ENCODE results near the gene TMEM40.

The TMEM40 gene

GRCh38 chr3:12775226-12775625 lies 16.2 kb upstream of the TMEM40 start:
- H3K4me3 ChIP-seq (ENCODE audit: low read length) = no peak overlapping the region
- H3K9ac ChIP-seq (ENCODE audit: low read length) = no peak overlapping the region
- no peak overlapping the region for H3K27ac ChIP-seq (ENCODE audit: low read length)
- H3K9me3 ChIP-seq (ENCODE audit: insufficient read depth, low read length) = no peaks in the 10 kb centered on the region
- no peak for TF ChIP-seq CTCF (IDR thresholded peaks at IDR 0.05; ENCODE audit: low read depth, low read length)
- TF ChIP-seq EZH2phosphoT487 (IDR thresholded peaks at IDR 0.05; ENCODE audit: low read depth) = no peak
- no peaks in the 10 kb centered on the region for H4K20me1 ChIP-seq (ENCODE audit: insufficient read depth, low read length)
- peaks cover 34% of the 10 kb centered on the region for H3K27me3 ChIP-seq (ENCODE audit: low read depth, low read length)
- H3K4me2 ChIP-seq (ENCODE audit: low read length) = no peak overlapping the region
- no peaks in the 10 kb centered on the region for H3K36me3 ChIP-seq (replicated peaks; ENCODE audit: low read depth, low read length)
- no peak overlapping the region for H2AFZ ChIP-seq (ENCODE audit: low read depth, low read length)
- peaks cover 10% of the 10 kb centered on the region for H3K4me1 ChIP-seq (ENCODE audit: low read length)
- H3K79me2 ChIP-seq (ENCODE audit: low read length) = no peaks in the 10 kb centered on the region

GRCh38 chr3:12774619-12775018 lies 15.6 kb upstream of the TMEM40 start:
- H3K4me2 ChIP-seq (ENCODE audit: low read length) = no peak overlapping the region

GRCh38 chr3:12773710-12774086 lies 14.6 kb upstream of the TMEM40 start:
- Histone ChIP-seq H3K27ac (ENCODE audit: low read length) (no peak overlapping the region), H3K4me3 (ENCODE audit: low read length) (no peak overlapping the region), H3K36me3 (replicated peaks; ENCODE audit: low read depth, low read length) (no peaks in the 10 kb centered on the region), H3K27me3 (ENCODE audit: low read depth, low read length) (peaks cover 31% of the 10 kb centered on the region), H3K9ac (ENCODE audit: low read length) (no peak overlapping the region), H3K4me1 (ENCODE audit: low read length) (peaks cover 10% of the 10 kb centered on the region), H2AFZ (ENCODE audit: low read depth, low read length) (no peak overlapping the region), H4K20me1 (ENCODE audit: insufficient read depth, low read length) (no peaks in the 10 kb centered on the region), H3K9me3 (ENCODE audit: insufficient read depth, low read length) (no peaks in the 10 kb centered on the region), H3K4me2 (ENCODE audit: low read length) (no peak overlapping the region), H3K79me2 (ENCODE audit: low read length) (no peaks in the 10 kb centered on the region)
- no peak for TF ChIP-seq CTCF (IDR thresholded peaks at IDR 0.05; ENCODE audit: low read depth, low read length)
- no peak for TF ChIP-seq EZH2phosphoT487 (IDR thresholded peaks at IDR 0.05; ENCODE audit: low read depth)

More at GRCh38 chr3:12774619-12775018, 15.6 kb upstream of the TMEM40 start:
- H3K9me3 ChIP-seq (ENCODE audit: insufficient read depth, low read length) = no peaks in the 10 kb centered on the region
- no peak overlapping the region for H3K9ac ChIP-seq (ENCODE audit: low read length)
- no peak overlapping the region for H3K27ac ChIP-seq (ENCODE audit: low read length)
- H4K20me1 ChIP-seq (ENCODE audit: insufficient read depth, low read length) = no peaks in the 10 kb centered on the region
- H2AFZ ChIP-seq (ENCODE audit: low read depth, low read length) = no peak overlapping the region
- H3K36me3 ChIP-seq (replicated peaks; ENCODE audit: low read depth, low read length) = no peaks in the 10 kb centered on the region
- TF ChIP-seq CTCF (IDR thresholded peaks at IDR 0.05; ENCODE audit: low read depth, low read length) (no peak), EZH2phosphoT487 (IDR thresholded peaks at IDR 0.05; ENCODE audit: low read depth) (no peak)
- H3K27me3 ChIP-seq (ENCODE audit: low read depth, low read length) = peaks cover 31% of the 10 kb centered on the region
- H3K79me2 ChIP-seq (ENCODE audit: low read length) = no peaks in the 10 kb centered on the region
- peaks cover 10% of the 10 kb centered on the region for H3K4me1 ChIP-seq (ENCODE audit: low read length)
- H3K4me3 ChIP-seq (ENCODE audit: low read length) = no peak overlapping the region

GRCh38 chr3:12773030-12773709 lies 14.1 kb upstream of the TMEM40 start:
- Histone ChIP-seq H3K9ac (ENCODE audit: low read length) (no peak overlapping the region), H3K4me3 (ENCODE audit: low read length) (no peak overlapping the region), H3K4me2 (ENCODE audit: low read length) (no peak overlapping the region), H3K36me3 (replicated peaks; ENCODE audit: low read depth, low read length) (no peaks in the 10 kb centered on the region), H3K9me3 (ENCODE audit: insufficient read depth, low read length) (no peaks in the 10 kb centered on the region), H3K27me3 (ENCODE audit: low read depth, low read length) (peaks cover 31% of the 10 kb centered on the region), H3K4me1 (ENCODE audit: low read length) (peaks cover 10% of the 10 kb centered on the region), H4K20me1 (ENCODE audit: insufficient read depth, low read length) (no peaks in the 10 kb centered on the region), H2AFZ (ENCODE audit: low read depth, low read length) (no peak overlapping the region), H3K27ac (ENCODE audit: low read length) (no peak overlapping the region), H3K79me2 (ENCODE audit: low read length) (no peaks in the 10 kb centered on the region)
- TF ChIP-seq CTCF (IDR thresholded peaks at IDR 0.05; ENCODE audit: low read depth, low read length) (no peak), EZH2phosphoT487 (IDR thresholded peaks at IDR 0.05; ENCODE audit: low read depth) (no peak)

Data from OCI-LY3 (cell line).